Ovary (tissue), 9 donors: ENCODE measurements around the gene MAML2. TPM values are rescaled to one million over a fixed set of nuclear protein-coding genes. Genes with fewer than 3 reads are reported as not detected.

Source experiments
- DNase-seq, 5 donors: peaks; one replicate each; pipeline ENCODE4 v3.0.0-alpha.2; 2019 to 2020
- H3K27ac ChIP-seq, 2 donors: fragments of 200-600 bp; one replicate each; pipeline versions ENCODE4 v1.5.1 to v1.8.0; 2019 to 2022
- H3K27me3 ChIP-seq: fragments of 200-600 bp; one replicate; pipeline ENCODE4 v1.8.0; 2022
- H3K36me3 ChIP-seq: fragments of 200-600 bp; sonication (generic); one replicate; pipeline ENCODE4 v1.5.1; 2019
- H3K4me1 ChIP-seq: one replicate; pipeline ENCODE4 v1.8.1; 2013; ENCODE audit warnings: mild to moderate bottlenecking, moderate library complexity; ENCODE audit not compliant: insufficient read depth
- H3K4me3 ChIP-seq: fragments of 200-600 bp; sonication (generic); one replicate; pipeline ENCODE4 v1.5.1; 2017
- H3K9me3 ChIP-seq, 2 donors: fragments of 200-600 bp in 1 of 2; sonication (generic) in 1 of 2; one replicate each; pipeline versions ENCODE4 v1.5.1 to v1.8.1; 2013 to 2019; ENCODE audit warnings: mild to moderate bottlenecking in 1 of 2, moderate library complexity in 1 of 2
- CTCF ChIP-seq, 3 donors: fragments of 450-650 bp in 2 of 3; fragments of 200-600 bp in 1 of 3; IDR thresholded peaks; one replicate each; pipeline versions ENCODE4 v1.5.1 to v1.8.0; 2016 to 2022; ENCODE audit warnings: antibody characterized with exemption in 3 of 3, mild to moderate bottlenecking in 1 of 3
- EP300 ChIP-seq: sonication (generic); formaldehyde crosslinking; IDR thresholded peaks from one replicate; pipeline ENCODE4 v1.6.1; 2017; ENCODE audit warnings: antibody characterized with exemption
- POLR2A ChIP-seq: fragments of 450-650 bp; IDR thresholded peaks from one replicate; pipeline ENCODE4 v1.6.1; 2017; ENCODE audit warnings: antibody characterized with exemption, mild to moderate bottlenecking, moderate library complexity
- WGBS, 3 donors: extraction: QIAGEN DNeasy Blood & Tissue Kit in 1 of 3; methylation state at CpG; one replicate each; pipeline versions ENCODE4 v1.1.5 to v1.1.7; 2013 to 2017; 5-methylcytosine and 5-hydroxymethylcytosine counted together
- intact Hi-C, 4 donors: fragments of 100-400 bp; cut with DNase I; formaldehyde crosslinking; loops; one replicate each; pipeline versions ENCODE4 v1.11.0 to v1.15.1; 2022 to 2023
- polyA plus RNA-seq, 2 donors: library from polyadenylated mRNA; stranded (reverse); fragments of 200-250 nt in 1 of 2; fragments of 350-450 nt in 1 of 2; fragmentation: Illumina TruSeq in 1 of 2; extraction: RNeasy Lipid Tissue Mini Kit (QIAGEN cat#74804) in 1 of 2; gene quantifications; one replicate each; pipeline ENCODE4 v1.2.3, GENCODE V29; 2013 to 2014
- total RNA-seq, 7 donors: library from RNA; depleted of rRNA in 2 of 7; stranded (reverse); fragments of >200 nt in 2 of 7; fragmentation: NEBNext Ultra II Directional in 3 of 7; extraction: Animal tissue kit (Norgen Biotek cat#: 25700) in 3 of 7; gene quantifications; one replicate each; pipeline versions ENCODE4 v1.1.0 to v1.2.4, GENCODE V29; 2016 to 2023
- donor health status: DM: no; HTN: no; CAD: no; lungs with moderate emphysema.
- donor health status: DM: no; HTN: no; CAD: no.
- donor health status: Bipolar disorder and iron deficiency.
- donor health status: DM: yes; HTN: yes; CAD: no.
- donor health status: DM: no; HTN: no; CAD: no.
- donor health status: DM: yes; HTN: yes; CAD: no.

MAML2 gene
- total and polyA plus RNA-seq, 9 donors, result 7.3 to 17.5 (median 14.6) TPM

GRCh38 chr11:96017856-96018255, 325.1 kb downstream of the MAML2 start:
- no peaks in the 10 kb centered on the region for H3K9me3 ChIP-seq
- no peak overlapping the region for H3K27ac ChIP-seq
- H3K36me3 ChIP-seq, result no peaks in the 10 kb centered on the region
- H3K27me3 ChIP-seq, result no peaks in the 10 kb centered on the region
- no peak for DNase-seq
- WGBS, 3 donors, result 79 to 89% (median 86%) methylated on average over 3 of the region's 3 CpGs
- no peaks in the 10 kb centered on the region for H3K4me1 ChIP-seq
- intact Hi-C loops, result no loop called here
- TF ChIP-seq CTCF (IDR thresholded peaks at IDR 0.05), result no peak
- no peak for TF ChIP-seq POLR2A
- no peak for TF ChIP-seq EP300
- no peak overlapping the region for H3K4me3 ChIP-seq

GRCh38 chr11:96016978-96017502, 326.0 kb downstream of the MAML2 start:
- H3K27me3 ChIP-seq, result no peaks in the 10 kb centered on the region
- no peaks in the 10 kb centered on the region for H3K4me1 ChIP-seq
- WGBS, 3 donors, result 94 to 98% (median 98%) methylated on average over 1 of the region's 1 CpG
- no peak overlapping the region for H3K27ac ChIP-seq
- H3K4me3 ChIP-seq, result no peak overlapping the region
- H3K36me3 ChIP-seq, result no peaks in the 10 kb centered on the region
- no peak for TF ChIP-seq EP300
- no peak for TF ChIP-seq CTCF (IDR thresholded peaks at IDR 0.05)
- no peak for TF ChIP-seq POLR2A
- DNase-seq, result no peak
- intact Hi-C loops, result no loop called here
- no peaks in the 10 kb centered on the region for H3K9me3 ChIP-seq

GRCh38 chr11:96015906-96016565, 327.0 kb downstream of the MAML2 start:
- H3K9me3 ChIP-seq, result no peaks in the 10 kb centered on the region
- H3K27me3 ChIP-seq, result no peaks in the 10 kb centered on the region
- intact Hi-C loops, result no loop called here
- DNase-seq, result no peak
- H3K36me3 ChIP-seq, result no peaks in the 10 kb centered on the region
- H3K27ac ChIP-seq, result no peak overlapping the region
- 85 to 88% (median 86%) methylated on average over 4 of the region's 4 CpGs for WGBS, 3 donors
- no peak overlapping the region for H3K4me3 ChIP-seq
- no peaks in the 10 kb centered on the region for H3K4me1 ChIP-seq
- no peak for TF ChIP-seq CTCF (IDR thresholded peaks at IDR 0.05)
- no peak for TF ChIP-seq POLR2A
- TF ChIP-seq EP300, result no peak

GRCh38 chr11:96014217-96014616, 328.8 kb downstream of the MAML2 start:
- H3K27me3 ChIP-seq, result no peaks in the 10 kb centered on the region
- H3K4me3 ChIP-seq, result no peak overlapping the region
- no peaks in the 10 kb centered on the region for H3K9me3 ChIP-seq
- TF ChIP-seq EP300 (no peak), POLR2A (no peak), CTCF (IDR thresholded peaks at IDR 0.05) (no peak)
- no peaks in the 10 kb centered on the region for H3K4me1 ChIP-seq
- H3K36me3 ChIP-seq, result no peaks in the 10 kb centered on the region
- intact Hi-C loops, result no loop called here
- no peak for DNase-seq
- 61 to 89% (median 81%) methylated on average over 3 of the region's 3 CpGs for WGBS, 3 donors
- H3K27ac ChIP-seq, result no peak overlapping the region
